Liver (tissue), 3 donors: Measurements from ENCODE around the gene DDX56.

Experiments
- EGR1 ChIP-seq, 2 donors: IDR thresholded peaks; 2 replicates each; pipeline ENCODE4 v1.6.1; 2016 to 2018; ENCODE audit warnings: antibody characterized with exemption in 2 of 2, low read depth in 2 of 2
- FOXA1 ChIP-seq: IDR thresholded peaks from 2 replicates; pipeline ENCODE4 v1.6.1; 2016; ENCODE audit warnings: antibody characterized with exemption
- GABPA ChIP-seq, 2 donors: IDR thresholded peaks in 1 of 2; conservative IDR thresholded peaks in 1 of 2; 2 replicates each; pipeline ENCODE4 v1.6.1; 2016; ENCODE audit warnings: antibody characterized with exemption in 2 of 2, mild to moderate bottlenecking in 1 of 2, moderate library complexity in 1 of 2
- JUND ChIP-seq, 2 donors: IDR thresholded peaks; 2 replicates each; pipeline ENCODE4 v1.6.1; 2016; ENCODE audit warnings: antibody characterized with exemption in 2 of 2
- RAD21 ChIP-seq, 2 donors: IDR thresholded peaks; 2 replicates each; pipeline ENCODE4 v1.6.1; 2016; ENCODE audit warnings: antibody characterized with exemption in 2 of 2, mild to moderate bottlenecking in 2 of 2
- SP1 ChIP-seq: IDR thresholded peaks from 2 replicates; pipeline ENCODE4 v1.6.1; 2018; ENCODE audit warnings: antibody characterized with exemption, mild to moderate bottlenecking
- TAF1 ChIP-seq: conservative IDR thresholded peaks from 2 replicates; pipeline ENCODE4 v1.6.1; 2016; ENCODE audit warnings: antibody characterized with exemption, mild to moderate bottlenecking
- YY1 ChIP-seq: IDR thresholded peaks from 2 replicates; pipeline ENCODE4 v1.6.1; 2016; ENCODE audit warnings: antibody characterized with exemption, mild to moderate bottlenecking
- TF ChIP-seq, protein P1 (sequence below): fragments of 150-350 bp; IDR thresholded peaks from 2 replicates; pipeline ENCODE4 v1.5.1; 2017; ENCODE audit warnings: improper control_type of control experiment, low read depth, low read length; ENCODE audit not compliant: missing input control
- TF ChIP-seq, protein P2 (sequence below): IDR thresholded peaks from 2 replicates; pipeline ENCODE4 v1.6.1; 2016; ENCODE audit warnings: antibody characterized with exemption
- TF ChIP-seq, protein P3 (sequence below): IDR thresholded peaks from 2 replicates; pipeline ENCODE4 v1.6.1; 2016; ENCODE audit warnings: antibody characterized with exemption, mild to moderate bottlenecking
- TF ChIP-seq, protein P4 (sequence below): IDR thresholded peaks from 2 replicates; pipeline ENCODE4 v1.6.1; 2016; ENCODE audit warnings: antibody characterized with exemption
- TF ChIP-seq, protein P5 (sequence below): IDR thresholded peaks from 2 replicates; pipeline ENCODE4 v1.6.1; 2016; ENCODE audit warnings: antibody characterized with exemption
- donor health status: healthy.
- donor health status: healthy.

DNA sequence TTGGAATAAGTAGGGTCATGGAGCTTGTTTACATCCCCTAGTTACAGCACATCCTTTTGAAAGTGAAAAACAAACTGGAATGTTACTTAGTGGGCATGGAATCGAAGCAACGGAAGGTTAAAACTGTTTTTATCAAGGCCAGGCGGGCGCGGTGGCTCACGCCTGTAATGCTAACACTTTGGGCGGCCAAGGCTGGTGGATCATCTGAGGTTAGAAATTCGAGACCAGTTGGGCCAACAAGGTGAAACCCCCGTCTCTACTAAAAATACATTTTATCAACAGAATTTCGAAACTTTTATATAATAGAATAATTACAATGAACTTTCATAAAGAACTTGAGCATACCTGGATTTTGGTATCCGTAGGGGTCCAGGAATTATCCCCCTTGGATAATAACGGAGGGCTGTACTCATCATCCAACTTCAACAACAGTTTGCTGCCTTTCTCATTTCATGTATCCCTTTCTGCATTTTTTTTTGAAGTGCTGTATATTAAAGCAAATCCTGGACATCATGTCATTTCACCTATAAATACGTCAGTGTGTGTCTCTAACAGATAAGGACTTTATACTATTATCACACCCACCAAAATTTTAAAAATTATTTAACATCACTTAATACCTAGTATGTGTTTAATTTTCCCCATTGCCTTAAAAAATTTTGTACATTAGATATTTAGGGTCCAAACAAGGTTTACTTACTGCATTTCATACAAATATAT lies 9.6 kb upstream of the DDX56 start:
- TF ChIP-seq, protein P1, sequence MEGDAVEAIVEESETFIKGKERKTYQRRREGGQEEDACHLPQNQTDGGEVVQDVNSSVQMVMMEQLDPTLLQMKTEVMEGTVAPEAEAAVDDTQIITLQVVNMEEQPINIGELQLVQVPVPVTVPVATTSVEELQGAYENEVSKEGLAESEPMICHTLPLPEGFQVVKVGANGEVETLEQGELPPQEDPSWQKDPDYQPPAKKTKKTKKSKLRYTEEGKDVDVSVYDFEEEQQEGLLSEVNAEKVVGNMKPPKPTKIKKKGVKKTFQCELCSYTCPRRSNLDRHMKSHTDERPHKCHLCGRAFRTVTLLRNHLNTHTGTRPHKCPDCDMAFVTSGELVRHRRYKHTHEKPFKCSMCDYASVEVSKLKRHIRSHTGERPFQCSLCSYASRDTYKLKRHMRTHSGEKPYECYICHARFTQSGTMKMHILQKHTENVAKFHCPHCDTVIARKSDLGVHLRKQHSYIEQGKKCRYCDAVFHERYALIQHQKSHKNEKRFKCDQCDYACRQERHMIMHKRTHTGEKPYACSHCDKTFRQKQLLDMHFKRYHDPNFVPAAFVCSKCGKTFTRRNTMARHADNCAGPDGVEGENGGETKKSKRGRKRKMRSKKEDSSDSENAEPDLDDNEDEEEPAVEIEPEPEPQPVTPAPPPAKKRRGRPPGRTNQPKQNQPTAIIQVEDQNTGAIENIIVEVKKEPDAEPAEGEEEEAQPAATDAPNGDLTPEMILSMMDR, result no peak
- TF ChIP-seq, protein P2, sequence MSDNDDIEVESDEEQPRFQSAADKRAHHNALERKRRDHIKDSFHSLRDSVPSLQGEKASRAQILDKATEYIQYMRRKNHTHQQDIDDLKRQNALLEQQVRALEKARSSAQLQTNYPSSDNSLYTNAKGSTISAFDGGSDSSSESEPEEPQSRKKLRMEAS, result no peak
- TF ChIP-seq TAF1, result no peak
- TF ChIP-seq YY1, result no peak
- no peak for TF ChIP-seq GABPA (IDR thresholded peaks at IDR 0.05 in 1 of 2, conservative IDR thresholded peaks at IDR 0.05 in 1 of 2)
- TF ChIP-seq, protein P3, sequence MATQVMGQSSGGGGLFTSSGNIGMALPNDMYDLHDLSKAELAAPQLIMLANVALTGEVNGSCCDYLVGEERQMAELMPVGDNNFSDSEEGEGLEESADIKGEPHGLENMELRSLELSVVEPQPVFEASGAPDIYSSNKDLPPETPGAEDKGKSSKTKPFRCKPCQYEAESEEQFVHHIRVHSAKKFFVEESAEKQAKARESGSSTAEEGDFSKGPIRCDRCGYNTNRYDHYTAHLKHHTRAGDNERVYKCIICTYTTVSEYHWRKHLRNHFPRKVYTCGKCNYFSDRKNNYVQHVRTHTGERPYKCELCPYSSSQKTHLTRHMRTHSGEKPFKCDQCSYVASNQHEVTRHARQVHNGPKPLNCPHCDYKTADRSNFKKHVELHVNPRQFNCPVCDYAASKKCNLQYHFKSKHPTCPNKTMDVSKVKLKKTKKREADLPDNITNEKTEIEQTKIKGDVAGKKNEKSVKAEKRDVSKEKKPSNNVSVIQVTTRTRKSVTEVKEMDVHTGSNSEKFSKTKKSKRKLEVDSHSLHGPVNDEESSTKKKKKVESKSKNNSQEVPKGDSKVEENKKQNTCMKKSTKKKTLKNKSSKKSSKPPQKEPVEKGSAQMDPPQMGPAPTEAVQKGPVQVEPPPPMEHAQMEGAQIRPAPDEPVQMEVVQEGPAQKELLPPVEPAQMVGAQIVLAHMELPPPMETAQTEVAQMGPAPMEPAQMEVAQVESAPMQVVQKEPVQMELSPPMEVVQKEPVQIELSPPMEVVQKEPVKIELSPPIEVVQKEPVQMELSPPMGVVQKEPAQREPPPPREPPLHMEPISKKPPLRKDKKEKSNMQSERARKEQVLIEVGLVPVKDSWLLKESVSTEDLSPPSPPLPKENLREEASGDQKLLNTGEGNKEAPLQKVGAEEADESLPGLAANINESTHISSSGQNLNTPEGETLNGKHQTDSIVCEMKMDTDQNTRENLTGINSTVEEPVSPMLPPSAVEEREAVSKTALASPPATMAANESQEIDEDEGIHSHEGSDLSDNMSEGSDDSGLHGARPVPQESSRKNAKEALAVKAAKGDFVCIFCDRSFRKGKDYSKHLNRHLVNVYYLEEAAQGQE, result no peak
- TF ChIP-seq FOXA1, result no peak
- TF ChIP-seq, protein P4, sequence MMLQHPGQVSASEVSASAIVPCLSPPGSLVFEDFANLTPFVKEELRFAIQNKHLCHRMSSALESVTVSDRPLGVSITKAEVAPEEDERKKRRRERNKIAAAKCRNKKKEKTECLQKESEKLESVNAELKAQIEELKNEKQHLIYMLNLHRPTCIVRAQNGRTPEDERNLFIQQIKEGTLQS, result no peak
- TF ChIP-seq, protein P5, sequence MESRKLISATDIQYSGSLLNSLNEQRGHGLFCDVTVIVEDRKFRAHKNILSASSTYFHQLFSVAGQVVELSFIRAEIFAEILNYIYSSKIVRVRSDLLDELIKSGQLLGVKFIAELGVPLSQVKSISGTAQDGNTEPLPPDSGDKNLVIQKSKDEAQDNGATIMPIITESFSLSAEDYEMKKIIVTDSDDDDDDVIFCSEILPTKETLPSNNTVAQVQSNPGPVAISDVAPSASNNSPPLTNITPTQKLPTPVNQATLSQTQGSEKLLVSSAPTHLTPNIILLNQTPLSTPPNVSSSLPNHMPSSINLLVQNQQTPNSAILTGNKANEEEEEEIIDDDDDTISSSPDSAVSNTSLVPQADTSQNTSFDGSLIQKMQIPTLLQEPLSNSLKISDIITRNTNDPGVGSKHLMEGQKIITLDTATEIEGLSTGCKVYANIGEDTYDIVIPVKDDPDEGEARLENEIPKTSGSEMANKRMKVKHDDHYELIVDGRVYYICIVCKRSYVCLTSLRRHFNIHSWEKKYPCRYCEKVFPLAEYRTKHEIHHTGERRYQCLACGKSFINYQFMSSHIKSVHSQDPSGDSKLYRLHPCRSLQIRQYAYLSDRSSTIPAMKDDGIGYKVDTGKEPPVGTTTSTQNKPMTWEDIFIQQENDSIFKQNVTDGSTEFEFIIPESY, result no peak
- TF ChIP-seq EGR1 (IDR thresholded peaks at IDR 0.05; ENCODE audit: low read depth in 2 of 2), result no peak
- TF ChIP-seq JUND (IDR thresholded peaks at IDR 0.05), result no peak
- no peak for TF ChIP-seq SP1
- TF ChIP-seq RAD21 (IDR thresholded peaks at IDR 0.05), result no peak
